GM23248 (cell line): ENCODE data around the gene SPPL2A. TPM values are rescaled to one million over a fixed set of nuclear protein-coding genes. Genes with fewer than 3 reads are reported as not detected.

Source experiments
- DNase-seq: peaks from one replicate; pipeline ENCODE4 v3.0.0-alpha.2; 2015
- H2AFZ ChIP-seq: fragments of 200-600 bp; sonication (generic); 2 replicates; pipeline ENCODE4 v1.6.1; 2016; ENCODE audit warnings: antibody characterized with exemption
- H3F3A ChIP-seq: fragments of 200-600 bp; sonication (generic); 2 replicates; pipeline ENCODE4 v1.6.1; 2016; ENCODE audit warnings: mild to moderate bottlenecking, antibody characterized with exemption, mixed run types; ENCODE audit not compliant: insufficient read depth
- H3K27ac ChIP-seq: fragments of 200-600 bp; sonication (generic); 2 replicates; pipeline ENCODE4 v1.5.1; 2016; ENCODE audit warnings: mild to moderate bottlenecking
- H3K27me3 ChIP-seq: fragments of 200-600 bp; sonication (generic); replicated peaks from 2 replicates; pipeline ENCODE4 v1.6.1; 2016; ENCODE audit warnings: mild to moderate bottlenecking; ENCODE audit not compliant: insufficient read depth
- H3K36me3 ChIP-seq: fragments of 200-600 bp; sonication (generic); 2 replicates; pipeline ENCODE4 v1.6.1; 2016; ENCODE audit warnings: low read depth, mild to moderate bottlenecking
- H3K4me1 ChIP-seq: fragments of 200-600 bp; sonication (generic); 2 replicates; pipeline ENCODE4 v1.6.1; 2016; ENCODE audit warnings: mild to moderate bottlenecking; ENCODE audit not compliant: insufficient read depth
- H3K4me2 ChIP-seq: fragments of 200-600 bp; sonication (generic); one replicate; pipeline ENCODE4 v1.6.1; 2016; ENCODE audit warnings: mild to moderate bottlenecking; ENCODE audit not compliant: unreplicated experiment
- H3K4me3 ChIP-seq: fragments of 200-600 bp; sonication (generic); 2 replicates; pipeline ENCODE4 v1.5.1; 2016; ENCODE audit warnings: mild to moderate bottlenecking
- H3K79me2 ChIP-seq: fragments of 200-600 bp; sonication (generic); 2 replicates; pipeline ENCODE4 v1.6.1; 2016; ENCODE audit warnings: mild to moderate bottlenecking; ENCODE audit not compliant: insufficient read depth
- H3K9ac ChIP-seq: fragments of 200-600 bp; sonication (generic); 2 replicates; pipeline ENCODE4 v1.6.1; 2016; ENCODE audit warnings: mild to moderate bottlenecking
- H3K9me2 ChIP-seq: fragments of 200-600 bp; sonication (generic); 2 replicates; pipeline ENCODE4 v1.6.1; 2016; ENCODE audit warnings: mixed run types, mild to moderate bottlenecking, moderate library complexity; ENCODE audit not compliant: insufficient read depth
- H3K9me3 ChIP-seq: fragments of 200-600 bp; sonication (generic); one replicate; pipeline ENCODE4 v1.6.1; 2017; ENCODE audit warnings: low read depth
- H4K20me1 ChIP-seq: fragments of 200-600 bp; sonication (generic); 2 replicates; pipeline ENCODE4 v1.6.0; 2016; ENCODE audit not compliant: insufficient read depth
- EZH2 ChIP-seq: fragments of 200-600 bp; sonication (generic); IDR thresholded peaks from 2 replicates; pipeline ENCODE4 v1.6.1; 2018; ENCODE audit warnings: antibody characterized with exemption, mild to moderate bottlenecking; ENCODE audit not compliant: insufficient read depth, poor library complexity, severe bottlenecking
- EZH2phosphoT487 ChIP-seq: fragments of 200-600 bp; sonication (generic); IDR thresholded peaks from 2 replicates; pipeline ENCODE4 v1.6.1; 2018; ENCODE audit warnings: antibody characterized with exemption, moderate library complexity, mild to moderate bottlenecking, low read depth; ENCODE audit not compliant: insufficient read depth
- WGBS, 2 experiments: methylation state at CpG; one replicate each; pipeline ENCODE4 v1.1.6; 2015 to 2017; ENCODE audit warnings: low lambda C conversion rate in 2 of 2, low coverage in 1 of 2; ENCODE audit errors: missing lambda C conversion rate in 2 of 2; 5-methylcytosine and 5-hydroxymethylcytosine counted together
- in situ Hi-C: fragments of 300-500 bp; cut with MboI; formaldehyde crosslinking; loops from 2 replicates; pipeline ENCODE4 v1.15.0; 2020
- polyA plus RNA-seq: library from polyadenylated mRNA; unstranded; fragments of >200 nt; fragmentation: Nextera tagmentation; extraction: Ambion mirVana; gene quantifications from 2 replicates; pipeline ENCODE4 v1.2.1, GENCODE V29; 2016
- total RNA-seq: library from RNA; depleted of rRNA; stranded (reverse); fragments of >200 nt; shearing (Covaris generic); gene quantifications from 2 replicates; pipeline ENCODE4 v1.2.3, GENCODE V29; 2014

The SPPL2A gene
- total and polyA plus RNA-seq, 2 experiments from 2014 or later = 124 to 149 TPM

- Histone ChIP-seq H3K4me3 (peak overlapping the region; percentile 32), H3K4me1 (peaks cover 20% of the 10 kb centered on the region), H3K27me3 (no peaks in the 10 kb centered on the region), H4K20me1 (no peaks in the 10 kb centered on the region), H3F3A (peaks cover 7% of the 10 kb centered on the region), H3K27ac (peak overlapping the region; percentile 84), H3K9me2 (no peaks in the 10 kb centered on the region), H3K9ac (peak overlapping the region; percentile 62), H2AFZ (no peak overlapping the region), H3K9me3 (no peaks in the 10 kb centered on the region), H3K79me2 (peaks cover 99% of the 10 kb centered on the region), H3K4me2 (peak overlapping the region; percentile 51), H3K36me3 (peaks cover 4% of the 10 kb centered on the region; the same call in 1 of the 2 replicates)
- peak; percentile 77 for DNase-seq
- in situ Hi-C loops = loop anchor here (10.0 kb wide), 1 partner anchor 228 kb away; the partner anchor contains the start of gene AP4E1
- 73 to 77% methylated on average over 6 of the region's 6 CpGs for WGBS, 2 experiments
- no peak for TF ChIP-seq EZH2
- no peak for TF ChIP-seq EZH2phosphoT487
These were observed 88.6 kb downstream of the SPPL2A start for GRCh38 chr15:50676799-50677483.

GRCh38 chr15:50675535-50676144, 89.9 kb downstream of the SPPL2A start:
- H3F3A ChIP-seq = peaks cover 7% of the 10 kb centered on the region; the same call in 1 of the 2 replicates
- no peaks in the 10 kb centered on the region for H3K27me3 ChIP-seq
- in situ Hi-C loops = loop anchor here (10.0 kb wide), 1 partner anchor 229 kb away; the partner anchor contains the start of gene AP4E1
- H3K4me3 ChIP-seq = no peak overlapping the region
- peak; percentile 53 for DNase-seq
- peaks cover 99% of the 10 kb centered on the region for H3K79me2 ChIP-seq
- H3K36me3 ChIP-seq = peaks cover 4% of the 10 kb centered on the region; the same call in 1 of the 2 replicates
- no peaks in the 10 kb centered on the region for H4K20me1 ChIP-seq
- H3K9ac ChIP-seq = 0 out of 2 replicates have a peak overlapping the region, but pooled peaks have one; percentile 6
- TF ChIP-seq EZH2 = no peak
- no peak for TF ChIP-seq EZH2phosphoT487
- no peaks in the 10 kb centered on the region for H3K9me3 ChIP-seq
- peaks cover 20% of the 10 kb centered on the region for H3K4me1 ChIP-seq
- no peak overlapping the region; the same call in 1 of the 2 replicates for H3K27ac ChIP-seq
- H3K4me2 ChIP-seq = no peak overlapping the region
- no peaks in the 10 kb centered on the region for H3K9me2 ChIP-seq
- H2AFZ ChIP-seq = no peak overlapping the region

- no peak for DNase-seq
- Histone ChIP-seq H3K9me3 (no peaks in the 10 kb centered on the region), H3K27me3 (no peaks in the 10 kb centered on the region), H3K79me2 (peaks cover 100% of the 10 kb centered on the region), H3K9me2 (no peaks in the 10 kb centered on the region), H3K36me3 (peaks cover 4% of the 10 kb centered on the region; the same call in 1 of the 2 replicates), H3K9ac (no peak overlapping the region), H3F3A (no peaks in the 10 kb centered on the region), H4K20me1 (0 out of 2 replicates have a peak, but pooled peaks cover 3% of the 10 kb centered on the region), H3K27ac (no peak overlapping the region), H3K4me3 (no peak overlapping the region), H2AFZ (no peak overlapping the region), H3K4me1 (no peaks in the 10 kb centered on the region), H3K4me2 (no peak overlapping the region)
- TF ChIP-seq EZH2 = no peak
- WGBS, 2 experiments = 96 to 98% methylated on average over 2 of the region's 2 CpGs
- in situ Hi-C loops = loop anchor here (10.0 kb wide), 1 partner anchor 235 kb away; the partner anchor contains the start of gene AP4E1
These were observed 95.4 kb downstream of the SPPL2A start for GRCh38 chr15:50670115-50670514.

- no peak overlapping the region for H3K27ac ChIP-seq
- in situ Hi-C loops = loop anchor here (10.0 kb wide), 2 partner anchors 215 to 235 kb away; partner anchors contain the start of gene AP4E1
- no peaks in the 10 kb centered on the region for H3K4me1 ChIP-seq
- H3K9me3 ChIP-seq = no peaks in the 10 kb centered on the region
- H3F3A ChIP-seq = no peaks in the 10 kb centered on the region
- no peak for DNase-seq
- no peak for TF ChIP-seq EZH2
- no peak for TF ChIP-seq EZH2phosphoT487
- no peak overlapping the region for H3K4me3 ChIP-seq
- 0 out of 2 replicates have a peak, but pooled peaks cover 3% of the 10 kb centered on the region for H4K20me1 ChIP-seq
- 98 to 100% methylated on average over 1 of the region's 1 CpG for WGBS, 2 experiments
- H2AFZ ChIP-seq = no peak overlapping the region
- no peaks in the 10 kb centered on the region for H3K9me2 ChIP-seq
- H3K4me2 ChIP-seq = no peak overlapping the region
- peaks cover 2% of the 10 kb centered on the region; the same call in 1 of the 2 replicates for H3K36me3 ChIP-seq
- no peaks in the 10 kb centered on the region for H3K27me3 ChIP-seq
- no peak overlapping the region for H3K9ac ChIP-seq
- H3K79me2 ChIP-seq = peaks cover 100% of the 10 kb centered on the region
These were observed 95.9 kb downstream of the SPPL2A start for GRCh38 chr15:50669611-50670010.
